ENCODE results near the gene NOTCH3.

NOTCH3 gene

GRCh38 chr19:15195371-15196334 lies 5.1 kb downstream of the NOTCH3 start:
- DNase-seq, result no peak

DNA sequence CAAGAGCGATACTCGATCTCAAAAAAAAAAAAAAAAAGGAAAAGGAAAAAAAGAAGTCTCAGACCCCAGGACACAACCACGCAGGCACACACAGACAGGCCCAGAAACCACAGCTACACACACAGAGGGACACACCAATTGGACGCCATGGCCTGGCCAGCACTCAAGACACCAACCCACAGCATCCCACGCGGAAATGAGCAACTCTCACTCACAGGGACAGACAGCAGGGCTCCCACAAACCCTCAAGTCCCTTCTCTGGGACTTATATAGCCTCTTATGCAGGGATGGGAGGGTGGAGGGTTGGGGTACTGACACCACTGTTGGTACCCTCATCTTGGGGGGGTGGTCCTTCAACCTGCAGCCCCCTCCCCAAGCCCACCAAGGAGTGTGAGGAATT lies 5.9 kb downstream of the NOTCH3 start:
- no peak for DNase-seq

- DNase-seq, result no peak
Observed at GRCh38 chr19:15191982-15192381, 8.8 kb downstream of the NOTCH3 start.

GRCh38 chr19:15191514-15191913 lies 9.3 kb downstream of the NOTCH3 start:
- DNase-seq, result no peak

- no peak for DNase-seq
Observed at GRCh38 chr19:15188851-15189250, 11.9 kb downstream of the NOTCH3 start.

GRCh38 chr19:15187026-15188007 lies 13.5 kb downstream of the NOTCH3 start:
- no peak for DNase-seq

- no peak for DNase-seq
Observed at GRCh38 chr19:15185188-15185587, 15.6 kb downstream of the NOTCH3 start.

GRCh38 chr19:15184776-15185175 lies 16.0 kb downstream of the NOTCH3 start:
- DNase-seq, result no peak

DNA sequence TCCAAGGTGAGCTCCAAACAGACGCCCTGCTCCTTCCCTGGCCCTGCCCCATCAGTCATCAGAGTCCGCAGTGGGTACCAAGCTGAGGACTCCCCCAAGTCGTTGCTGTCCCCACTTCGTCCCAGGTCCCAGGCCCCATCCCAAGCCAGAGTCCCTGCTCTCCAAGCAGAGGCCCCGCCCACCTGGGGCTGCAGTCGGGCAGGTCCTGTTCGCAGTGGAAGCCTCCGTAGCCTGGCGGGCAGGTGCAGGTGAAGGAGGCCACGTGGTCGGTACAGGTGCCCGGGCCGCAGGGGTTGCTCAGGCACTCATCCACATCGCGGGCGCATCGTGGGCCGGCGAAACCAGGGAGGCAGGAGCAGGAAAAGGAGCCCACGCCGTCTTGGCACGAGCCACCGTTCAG lies 19.4 kb downstream of the NOTCH3 start:
- no peak for DNase-seq

- DNase-seq, result no peak
Observed at GRCh38 chr19:15180451-15181390, 20.1 kb downstream of the NOTCH3 start.

GRCh38 chr19:15178629-15179308 lies 22.0 kb downstream of the NOTCH3 start:
- DNase-seq, result no peak

DNA sequence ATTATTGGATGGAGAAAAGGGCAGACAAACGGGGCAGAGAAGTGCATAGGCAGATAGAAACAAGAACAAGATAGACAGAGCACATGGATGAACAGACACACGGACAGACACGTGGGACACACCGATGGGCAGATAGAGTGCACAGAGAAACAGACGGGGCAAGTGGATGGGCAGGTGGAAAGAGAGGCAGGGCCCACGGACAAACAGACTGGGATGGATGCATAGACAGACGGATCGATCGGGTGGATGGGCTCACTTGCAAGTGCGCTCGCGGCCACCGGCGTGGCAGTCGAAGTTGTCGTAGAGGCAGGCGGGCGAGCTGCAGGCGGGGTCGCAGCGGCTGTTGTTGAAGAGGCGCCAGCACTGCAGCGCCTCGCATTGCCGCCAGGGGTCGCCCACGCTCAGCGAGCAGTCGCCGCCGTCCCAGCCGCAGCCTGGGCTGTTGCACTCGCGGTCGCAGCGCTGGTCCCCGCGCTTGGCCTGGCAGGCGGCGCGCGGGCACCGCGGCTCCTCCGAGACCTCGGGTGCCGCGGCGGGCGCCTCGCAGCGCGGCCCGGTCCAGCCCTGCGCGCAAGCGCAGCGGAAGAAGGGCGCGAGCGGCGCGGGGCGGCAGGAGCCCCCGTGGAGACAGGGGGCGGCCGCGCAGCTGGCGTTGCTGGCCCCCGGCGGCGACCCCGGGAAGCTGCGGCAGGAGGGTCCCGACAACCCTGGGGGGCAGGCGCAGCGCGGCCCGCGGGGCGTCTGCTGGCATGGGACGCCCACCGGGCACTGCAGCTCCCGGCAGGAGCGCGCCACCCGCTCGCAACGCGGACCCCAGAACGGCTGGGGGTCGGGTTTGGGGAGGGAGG lies 23.3 kb downstream of the NOTCH3 start:
- peak; percentile 42 for DNase-seq

- DNase-seq, result no peak
Observed at GRCh38 chr19:15175609-15176008, 25.2 kb downstream of the NOTCH3 start.

DNA sequence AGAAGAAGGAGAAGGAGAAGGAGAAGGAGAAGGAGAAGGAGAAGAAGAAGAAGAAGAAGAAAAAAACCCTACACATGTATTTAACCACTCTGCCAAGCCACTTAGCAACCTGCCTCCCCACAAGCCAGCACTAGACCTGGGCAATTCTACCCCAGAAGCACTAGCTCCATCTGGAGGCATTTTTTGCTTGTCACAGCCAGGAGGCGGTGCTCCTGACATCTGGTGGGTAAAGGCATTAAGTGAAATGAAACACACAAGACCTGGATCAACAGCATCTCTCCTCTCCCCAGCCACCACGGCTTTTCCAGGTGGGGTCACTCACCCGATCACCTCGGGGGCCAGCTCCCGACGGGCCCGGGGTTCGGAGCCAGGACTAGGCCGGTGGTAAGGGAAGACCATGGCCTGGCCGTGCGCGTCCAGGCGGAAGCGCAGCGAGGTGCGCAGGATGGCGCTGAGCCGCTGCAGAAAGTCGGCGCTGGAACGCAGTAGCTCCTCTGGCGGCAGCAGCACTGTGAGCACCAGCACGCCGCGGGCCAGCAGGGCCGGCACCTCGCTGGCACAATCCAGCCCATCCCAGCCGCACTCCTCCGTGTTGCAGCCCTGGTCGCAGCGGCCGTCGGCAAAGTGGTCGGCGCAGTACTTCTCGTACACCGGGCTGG lies 26.9 kb downstream of the NOTCH3 start:
- no peak for DNase-seq

GRCh38 chr19:15170345-15170744 lies 30.4 kb downstream of the NOTCH3 start:
- DNase-seq, result no peak

DNA sequence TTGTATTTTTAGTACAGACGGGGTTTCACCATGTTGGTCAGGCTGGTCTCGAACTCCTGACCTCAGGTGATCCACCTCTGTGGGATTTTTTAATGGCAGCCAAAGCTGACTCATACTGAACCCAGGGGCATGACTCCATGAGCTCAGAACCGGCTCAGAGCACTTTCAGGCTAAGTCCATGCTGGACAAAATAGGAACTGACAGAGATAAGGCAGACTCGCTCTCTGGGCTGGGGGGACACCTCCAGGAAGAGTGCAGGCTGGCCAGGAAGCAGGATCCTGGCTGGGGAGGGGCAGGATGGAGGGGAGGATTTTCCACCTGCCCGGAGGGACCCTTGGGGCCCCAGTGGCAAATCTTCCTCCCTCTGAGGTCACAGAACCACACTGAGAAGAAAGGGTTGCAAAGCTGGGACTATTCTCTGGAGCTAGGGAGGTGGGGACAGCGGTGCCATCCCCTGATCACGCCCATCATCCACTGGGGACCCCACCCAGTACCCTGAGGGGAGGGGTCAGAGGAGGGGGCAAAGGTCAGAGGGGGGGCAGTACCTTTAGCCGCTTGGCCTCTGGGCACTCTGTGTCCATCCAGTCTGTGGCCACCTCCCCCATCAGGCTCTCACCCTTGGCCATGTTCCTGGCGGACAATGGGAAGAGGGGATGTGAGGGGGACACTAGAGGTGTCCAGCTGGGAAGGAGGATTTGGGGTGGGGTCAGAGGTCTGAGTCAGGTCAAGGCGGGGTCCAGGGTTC lies 31.1 kb downstream of the NOTCH3 start:
- no peak for DNase-seq

DNA sequence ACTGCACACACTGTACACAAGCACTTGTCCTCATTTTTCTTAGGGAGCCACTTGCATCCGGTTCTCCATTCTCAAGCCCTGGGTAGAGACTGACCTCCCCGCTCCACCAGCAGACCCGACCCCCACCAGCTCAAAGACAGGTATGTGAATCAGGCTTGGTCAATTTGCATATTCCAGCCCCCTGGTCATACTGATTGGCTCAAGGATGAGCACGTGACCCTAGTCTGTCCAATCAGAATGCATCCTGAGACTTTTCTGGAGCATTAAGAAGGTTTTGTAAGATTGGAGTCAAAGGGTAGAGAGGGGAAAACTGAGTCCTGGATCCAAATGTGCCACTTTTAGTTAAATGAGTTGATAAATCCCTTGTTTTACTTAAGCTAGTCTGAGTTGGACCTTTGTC lies 34.1 kb downstream of the NOTCH3 start:
- no peak for DNase-seq

DNA sequence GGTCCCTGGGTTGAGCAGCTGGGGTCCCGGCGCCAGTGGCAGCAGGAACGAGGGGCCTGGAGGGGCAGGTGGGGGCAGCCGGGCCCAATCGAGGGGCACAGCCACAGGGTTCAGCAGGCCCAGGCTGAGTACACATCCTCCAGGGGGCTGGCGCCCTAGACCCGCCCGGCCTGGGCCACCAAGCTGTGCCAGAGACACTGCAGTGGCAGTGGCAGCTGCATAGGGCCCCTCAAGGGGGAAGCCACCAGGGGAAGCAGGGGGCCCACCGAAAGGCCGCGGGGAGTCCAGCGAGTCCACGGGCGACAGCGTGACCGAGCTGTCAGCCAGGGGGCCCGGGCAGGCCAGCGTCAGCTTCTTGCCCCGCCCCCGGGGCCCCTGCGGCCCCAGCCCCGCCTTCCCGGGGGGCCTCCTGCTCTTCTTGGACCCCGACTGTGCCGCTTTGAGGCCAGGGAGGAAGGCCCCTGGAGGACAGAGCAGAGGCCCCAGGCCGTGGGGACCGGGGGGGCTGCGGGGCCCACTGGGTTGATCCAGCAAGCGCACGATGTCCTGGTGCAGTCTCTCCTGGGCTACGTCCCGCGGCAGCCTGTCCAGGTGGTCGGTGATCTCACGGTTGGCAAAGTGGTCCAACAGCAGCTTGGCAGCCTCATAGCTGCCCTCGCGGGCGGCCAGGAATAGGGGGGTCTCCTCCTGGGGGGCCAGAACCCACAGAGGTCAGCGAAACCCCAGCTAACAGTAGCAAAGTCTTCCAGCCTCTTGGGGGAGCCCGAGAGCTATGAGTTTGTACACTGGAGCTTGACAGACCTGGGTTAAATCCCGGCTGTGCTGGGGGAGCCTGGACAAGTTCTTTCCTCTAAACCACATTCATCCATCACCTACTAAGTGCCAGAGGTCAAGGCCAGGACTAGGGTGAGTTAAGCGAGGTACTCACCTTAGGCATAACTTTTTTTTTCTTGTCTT lies 39.5 kb downstream of the NOTCH3 start:
- peak; percentile 21 for DNase-seq
